ENCODE data around the gene USB1. TPM values are rescaled to one million over a fixed set of nuclear protein-coding genes. Genes with fewer than 3 reads are reported as not detected.

Gene USB1
- total and polyA plus RNA-seq, 4 donors = 8.9 to 40.7 (median 28.3) TPM

DNA sequence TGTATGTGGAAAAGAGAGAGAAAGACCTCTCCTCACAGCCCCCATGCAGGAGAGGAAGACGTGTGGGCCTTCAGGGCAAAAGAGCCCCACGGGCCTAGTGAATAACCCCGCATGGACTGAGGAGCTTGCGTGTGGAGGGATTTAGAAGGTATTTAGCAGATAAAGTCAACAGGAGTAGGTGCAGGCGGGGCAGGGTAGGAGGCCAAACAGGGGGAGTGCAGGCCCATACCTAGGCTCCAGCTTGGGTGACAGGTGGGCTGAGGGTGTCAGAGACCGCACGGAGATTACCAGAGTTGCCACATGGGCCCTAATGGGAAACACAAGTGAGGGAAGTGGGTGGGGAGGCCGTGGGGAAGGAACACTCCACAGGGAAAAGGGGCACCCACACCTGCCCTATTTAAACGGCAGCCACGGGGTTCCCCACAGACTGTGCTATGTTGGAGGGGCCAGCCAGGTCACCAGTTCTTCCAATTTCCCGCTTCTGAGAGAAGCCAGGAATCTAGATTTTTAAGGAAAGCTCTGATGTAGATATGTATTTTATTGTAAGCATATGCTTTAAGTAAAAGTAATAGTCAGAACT lies 22.1 kb upstream of the USB1 start:
- no peak for DNase-seq (ENCODE audit: low spot score)
- no peaks in the 10 kb centered on the region for H3K27me3 ChIP-seq (ENCODE audit: control insufficient read depth in 4 of 4, insufficient read depth in 4 of 4, low read length in 3 of 4)
- H3K9ac ChIP-seq (ENCODE audit: low read depth in 1 of 2, low read length in 2 of 2) = no peak overlapping the region
- H3K4me3 ChIP-seq (ENCODE audit: low read depth in 1 of 3, low read length in 3 of 3) = no peak overlapping the region
- 92% methylated on average over 11 of the region's 11 CpGs for WGBS
- H3K9me3 ChIP-seq (ENCODE audit: control insufficient read depth in 4 of 4, low read length in 3 of 4) = no peaks in the 10 kb centered on the region
- TF ChIP-seq GABPA (IDR thresholded peaks at IDR 0.05 in 1 of 2, conservative IDR thresholded peaks at IDR 0.05 in 1 of 2) = no peak
- TF ChIP-seq, protein P1, sequence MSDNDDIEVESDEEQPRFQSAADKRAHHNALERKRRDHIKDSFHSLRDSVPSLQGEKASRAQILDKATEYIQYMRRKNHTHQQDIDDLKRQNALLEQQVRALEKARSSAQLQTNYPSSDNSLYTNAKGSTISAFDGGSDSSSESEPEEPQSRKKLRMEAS (IDR thresholded peaks at IDR 0.05) = no peak
- TF ChIP-seq JUND (IDR thresholded peaks at IDR 0.05) = no peak
- TF ChIP-seq HNF4A (conservative IDR thresholded peaks at IDR 0.05) = no peak
- TF ChIP-seq, protein P2, sequence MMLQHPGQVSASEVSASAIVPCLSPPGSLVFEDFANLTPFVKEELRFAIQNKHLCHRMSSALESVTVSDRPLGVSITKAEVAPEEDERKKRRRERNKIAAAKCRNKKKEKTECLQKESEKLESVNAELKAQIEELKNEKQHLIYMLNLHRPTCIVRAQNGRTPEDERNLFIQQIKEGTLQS (IDR thresholded peaks at IDR 0.05) = no peak
- no peak for TF ChIP-seq HNF4G (IDR thresholded peaks at IDR 0.05)
- no peak for TF ChIP-seq FOXA2 (IDR thresholded peaks at IDR 0.05)
- no peak for TF ChIP-seq FOXA1 (IDR thresholded peaks at IDR 0.05)
- no peak for TF ChIP-seq SP1 (IDR thresholded peaks at IDR 0.05)
- no peak for TF ChIP-seq TAF1 (conservative IDR thresholded peaks at IDR 0.05)
- TF ChIP-seq RXRA (IDR thresholded peaks at IDR 0.05) = no peak
- TF ChIP-seq EGR1 (IDR thresholded peaks at IDR 0.05; ENCODE audit: low read depth in 2 of 2) = no peak
- no peak for TF ChIP-seq NR2F2 (IDR thresholded peaks at IDR 0.05)
- TF ChIP-seq, protein P3, sequence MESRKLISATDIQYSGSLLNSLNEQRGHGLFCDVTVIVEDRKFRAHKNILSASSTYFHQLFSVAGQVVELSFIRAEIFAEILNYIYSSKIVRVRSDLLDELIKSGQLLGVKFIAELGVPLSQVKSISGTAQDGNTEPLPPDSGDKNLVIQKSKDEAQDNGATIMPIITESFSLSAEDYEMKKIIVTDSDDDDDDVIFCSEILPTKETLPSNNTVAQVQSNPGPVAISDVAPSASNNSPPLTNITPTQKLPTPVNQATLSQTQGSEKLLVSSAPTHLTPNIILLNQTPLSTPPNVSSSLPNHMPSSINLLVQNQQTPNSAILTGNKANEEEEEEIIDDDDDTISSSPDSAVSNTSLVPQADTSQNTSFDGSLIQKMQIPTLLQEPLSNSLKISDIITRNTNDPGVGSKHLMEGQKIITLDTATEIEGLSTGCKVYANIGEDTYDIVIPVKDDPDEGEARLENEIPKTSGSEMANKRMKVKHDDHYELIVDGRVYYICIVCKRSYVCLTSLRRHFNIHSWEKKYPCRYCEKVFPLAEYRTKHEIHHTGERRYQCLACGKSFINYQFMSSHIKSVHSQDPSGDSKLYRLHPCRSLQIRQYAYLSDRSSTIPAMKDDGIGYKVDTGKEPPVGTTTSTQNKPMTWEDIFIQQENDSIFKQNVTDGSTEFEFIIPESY (IDR thresholded peaks at IDR 0.05) = no peak
- TF ChIP-seq, protein P4, sequence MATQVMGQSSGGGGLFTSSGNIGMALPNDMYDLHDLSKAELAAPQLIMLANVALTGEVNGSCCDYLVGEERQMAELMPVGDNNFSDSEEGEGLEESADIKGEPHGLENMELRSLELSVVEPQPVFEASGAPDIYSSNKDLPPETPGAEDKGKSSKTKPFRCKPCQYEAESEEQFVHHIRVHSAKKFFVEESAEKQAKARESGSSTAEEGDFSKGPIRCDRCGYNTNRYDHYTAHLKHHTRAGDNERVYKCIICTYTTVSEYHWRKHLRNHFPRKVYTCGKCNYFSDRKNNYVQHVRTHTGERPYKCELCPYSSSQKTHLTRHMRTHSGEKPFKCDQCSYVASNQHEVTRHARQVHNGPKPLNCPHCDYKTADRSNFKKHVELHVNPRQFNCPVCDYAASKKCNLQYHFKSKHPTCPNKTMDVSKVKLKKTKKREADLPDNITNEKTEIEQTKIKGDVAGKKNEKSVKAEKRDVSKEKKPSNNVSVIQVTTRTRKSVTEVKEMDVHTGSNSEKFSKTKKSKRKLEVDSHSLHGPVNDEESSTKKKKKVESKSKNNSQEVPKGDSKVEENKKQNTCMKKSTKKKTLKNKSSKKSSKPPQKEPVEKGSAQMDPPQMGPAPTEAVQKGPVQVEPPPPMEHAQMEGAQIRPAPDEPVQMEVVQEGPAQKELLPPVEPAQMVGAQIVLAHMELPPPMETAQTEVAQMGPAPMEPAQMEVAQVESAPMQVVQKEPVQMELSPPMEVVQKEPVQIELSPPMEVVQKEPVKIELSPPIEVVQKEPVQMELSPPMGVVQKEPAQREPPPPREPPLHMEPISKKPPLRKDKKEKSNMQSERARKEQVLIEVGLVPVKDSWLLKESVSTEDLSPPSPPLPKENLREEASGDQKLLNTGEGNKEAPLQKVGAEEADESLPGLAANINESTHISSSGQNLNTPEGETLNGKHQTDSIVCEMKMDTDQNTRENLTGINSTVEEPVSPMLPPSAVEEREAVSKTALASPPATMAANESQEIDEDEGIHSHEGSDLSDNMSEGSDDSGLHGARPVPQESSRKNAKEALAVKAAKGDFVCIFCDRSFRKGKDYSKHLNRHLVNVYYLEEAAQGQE (IDR thresholded peaks at IDR 0.05) = no peak
- TF ChIP-seq, protein P5, sequence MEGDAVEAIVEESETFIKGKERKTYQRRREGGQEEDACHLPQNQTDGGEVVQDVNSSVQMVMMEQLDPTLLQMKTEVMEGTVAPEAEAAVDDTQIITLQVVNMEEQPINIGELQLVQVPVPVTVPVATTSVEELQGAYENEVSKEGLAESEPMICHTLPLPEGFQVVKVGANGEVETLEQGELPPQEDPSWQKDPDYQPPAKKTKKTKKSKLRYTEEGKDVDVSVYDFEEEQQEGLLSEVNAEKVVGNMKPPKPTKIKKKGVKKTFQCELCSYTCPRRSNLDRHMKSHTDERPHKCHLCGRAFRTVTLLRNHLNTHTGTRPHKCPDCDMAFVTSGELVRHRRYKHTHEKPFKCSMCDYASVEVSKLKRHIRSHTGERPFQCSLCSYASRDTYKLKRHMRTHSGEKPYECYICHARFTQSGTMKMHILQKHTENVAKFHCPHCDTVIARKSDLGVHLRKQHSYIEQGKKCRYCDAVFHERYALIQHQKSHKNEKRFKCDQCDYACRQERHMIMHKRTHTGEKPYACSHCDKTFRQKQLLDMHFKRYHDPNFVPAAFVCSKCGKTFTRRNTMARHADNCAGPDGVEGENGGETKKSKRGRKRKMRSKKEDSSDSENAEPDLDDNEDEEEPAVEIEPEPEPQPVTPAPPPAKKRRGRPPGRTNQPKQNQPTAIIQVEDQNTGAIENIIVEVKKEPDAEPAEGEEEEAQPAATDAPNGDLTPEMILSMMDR (IDR thresholded peaks at IDR 0.05; ENCODE audit: low read depth, low read length, missing input control) = no peak
- TF ChIP-seq YY1 (IDR thresholded peaks at IDR 0.05) = no peak
- TF ChIP-seq RAD21 (IDR thresholded peaks at IDR 0.05) = no peak
- H3K4me1 ChIP-seq (ENCODE audit: control insufficient read depth in 4 of 4, insufficient read depth in 4 of 4, low read length in 3 of 4) = no peaks in the 10 kb centered on the region
- H3K27ac ChIP-seq (ENCODE audit: low read depth in 1 of 2, low read length in 2 of 2) = no peak overlapping the region
- no peaks in the 10 kb centered on the region for H3K36me3 ChIP-seq (ENCODE audit: control insufficient read depth in 4 of 4, insufficient read depth in 3 of 4, low read depth in 1 of 4, low read length in 3 of 4)

Data from liver (tissue), 9 donors.